C4-2B (cell line): ENCODE measurements around the gene PSG6.
A peak's percentile ranks its signal among the peaks of the same experiment; 100 is the strongest.

Experiments
- ZFX ChIP-seq: fragments of 450-650 bp; IDR thresholded peaks from 2 replicates; pipeline ENCODE4 v1.6.1; 2017
- TF ChIP-seq, protein P1 (sequence below): fragments of 450-650 bp; conservative IDR thresholded peaks from 2 replicates; pipeline ENCODE4 v1.5.1; 2017; ENCODE audit warnings: mild to moderate bottlenecking

DNA sequence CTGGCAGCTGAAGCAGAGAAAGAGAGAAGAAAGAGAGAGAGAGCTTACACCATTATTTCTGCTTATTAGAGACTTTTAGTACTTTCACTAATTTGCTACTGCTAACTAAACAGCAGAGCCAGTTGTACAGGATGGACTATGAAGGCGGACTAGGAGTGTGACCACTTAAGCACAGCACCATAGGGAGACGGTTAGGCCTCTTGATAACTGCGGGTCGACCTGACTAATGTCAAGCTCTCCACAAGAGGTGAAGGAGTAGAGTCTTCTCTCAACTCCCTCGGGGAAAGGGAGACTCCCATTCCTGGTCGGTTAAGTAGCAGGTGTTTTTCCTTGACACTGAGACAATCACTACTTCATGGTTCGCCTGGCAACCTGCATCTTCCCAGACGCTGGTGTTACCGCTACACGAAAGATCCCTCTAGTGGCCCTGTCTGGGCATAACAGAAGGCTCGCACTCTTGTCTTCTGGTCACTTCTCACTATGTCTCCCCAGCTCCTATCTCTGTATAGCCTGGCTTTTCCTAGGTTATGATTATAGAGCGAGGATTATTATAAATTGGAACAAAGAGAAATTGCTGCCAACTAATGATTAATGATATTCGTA lies 24.6 kb upstream of the PSG6 start:
- TF ChIP-seq, protein P1, sequence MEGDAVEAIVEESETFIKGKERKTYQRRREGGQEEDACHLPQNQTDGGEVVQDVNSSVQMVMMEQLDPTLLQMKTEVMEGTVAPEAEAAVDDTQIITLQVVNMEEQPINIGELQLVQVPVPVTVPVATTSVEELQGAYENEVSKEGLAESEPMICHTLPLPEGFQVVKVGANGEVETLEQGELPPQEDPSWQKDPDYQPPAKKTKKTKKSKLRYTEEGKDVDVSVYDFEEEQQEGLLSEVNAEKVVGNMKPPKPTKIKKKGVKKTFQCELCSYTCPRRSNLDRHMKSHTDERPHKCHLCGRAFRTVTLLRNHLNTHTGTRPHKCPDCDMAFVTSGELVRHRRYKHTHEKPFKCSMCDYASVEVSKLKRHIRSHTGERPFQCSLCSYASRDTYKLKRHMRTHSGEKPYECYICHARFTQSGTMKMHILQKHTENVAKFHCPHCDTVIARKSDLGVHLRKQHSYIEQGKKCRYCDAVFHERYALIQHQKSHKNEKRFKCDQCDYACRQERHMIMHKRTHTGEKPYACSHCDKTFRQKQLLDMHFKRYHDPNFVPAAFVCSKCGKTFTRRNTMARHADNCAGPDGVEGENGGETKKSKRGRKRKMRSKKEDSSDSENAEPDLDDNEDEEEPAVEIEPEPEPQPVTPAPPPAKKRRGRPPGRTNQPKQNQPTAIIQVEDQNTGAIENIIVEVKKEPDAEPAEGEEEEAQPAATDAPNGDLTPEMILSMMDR = peak; percentile 51
- no peak for TF ChIP-seq ZFX
